Measurements from ENCODE around the gene MYLK4. TPM values are rescaled to one million over a fixed set of nuclear protein-coding genes. Genes with fewer than 3 reads are reported as not detected.

MYLK4 gene
- total RNA-seq, 1 experiment from 2014 or later: 0.93 TPM

DNA sequence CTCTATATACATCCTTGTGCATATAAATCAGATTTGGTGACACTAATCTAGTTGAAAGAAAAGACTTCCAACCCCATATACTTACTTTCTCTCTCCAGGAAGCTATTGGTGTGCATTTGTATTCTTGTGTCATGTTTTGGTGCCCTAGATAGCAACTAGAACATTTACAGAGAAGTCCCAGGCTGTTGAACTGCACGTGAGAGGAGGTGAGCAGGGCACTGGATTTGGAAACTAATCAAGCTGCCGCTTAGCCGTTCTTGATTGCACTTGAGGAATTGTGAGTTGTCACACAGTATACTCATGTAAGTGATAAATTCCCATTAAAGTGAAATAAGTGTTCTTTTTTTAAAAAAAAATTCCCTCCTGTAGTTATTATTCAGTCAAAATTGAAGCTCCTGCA is 22.1 kb upstream of the MYLK4 start:
- DNase-seq (ENCODE audit: unreplicated experiment): no peak
- peaks cover 50% of the 10 kb centered on the region for H3K36me3 Mint-ChIP-seq (ENCODE audit: insufficient read depth, unreplicated experiment)
- H3K4me3 Mint-ChIP-seq (ENCODE audit: unreplicated experiment): no peak overlapping the region
- intact Hi-C loops (cut with micrococcal nuclease): no loop called here
- H3K27ac Mint-ChIP-seq (ENCODE audit: low read depth, unreplicated experiment): no peak overlapping the region
- no peaks in the 10 kb centered on the region for H3K9me3 Mint-ChIP-seq (ENCODE audit: unreplicated experiment)
- CTCF ChIA-PET: interaction anchor here (0.6 to 1.7 kb wide), 10 partner anchors 8 to 217 kb away, joined by 3 to 6 read pairs (median 3); partner anchors contain the start of gene MYLK4
- no TSS peak for BruUV-seq (replicated peaks)
- no peaks in the 10 kb centered on the region for H3K27me3 Mint-ChIP-seq (ENCODE audit: insufficient read depth, unreplicated experiment)
- POLR2A ChIA-PET: interaction anchor here (0.7 to 1.7 kb wide), 5 partner anchors 10 to 78 kb away, joined by 3 to 5 read pairs (median 3); no protein-coding TSS in a partner anchor
- TF ChIP-seq CTCF (IDR thresholded peaks at IDR 0.05; ENCODE audit: unreplicated experiment): no peak
- H3K4me1 Mint-ChIP-seq (ENCODE audit: insufficient read depth, unreplicated experiment): peaks cover 13% of the 10 kb centered on the region

- ChIA-PET CTCF (interaction anchor here (0.6 to 1.1 kb wide), 4 partner anchors 9 to 257 kb away, joined by 3 to 4 read pairs (median 3); no protein-coding TSS in a partner anchor), POLR2A (interaction anchor here (0.5 kb wide), 1 partner anchor 749 kb away, joined by 3 read pairs; no protein-coding TSS in a partner anchor)
- Mint-ChIP-seq H3K4me3 (ENCODE audit: unreplicated experiment) (no peak overlapping the region), H3K27ac (ENCODE audit: low read depth, unreplicated experiment) (no peak overlapping the region), H3K4me1 (ENCODE audit: insufficient read depth, unreplicated experiment) (peaks cover 24% of the 10 kb centered on the region), H3K27me3 (ENCODE audit: insufficient read depth, unreplicated experiment) (no peaks in the 10 kb centered on the region), H3K36me3 (ENCODE audit: insufficient read depth, unreplicated experiment) (peaks cover 50% of the 10 kb centered on the region), H3K9me3 (ENCODE audit: unreplicated experiment) (no peaks in the 10 kb centered on the region)
- BruUV-seq (replicated peaks): no TSS peak
- intact Hi-C loops (cut with micrococcal nuclease): no loop called here
- no peak for TF ChIP-seq CTCF (IDR thresholded peaks at IDR 0.05; ENCODE audit: unreplicated experiment)
- DNase-seq (ENCODE audit: unreplicated experiment): no peak
These were observed 20.4 kb upstream of the MYLK4 start for GRCh38 chr6:2771079-2771478.

DNA sequence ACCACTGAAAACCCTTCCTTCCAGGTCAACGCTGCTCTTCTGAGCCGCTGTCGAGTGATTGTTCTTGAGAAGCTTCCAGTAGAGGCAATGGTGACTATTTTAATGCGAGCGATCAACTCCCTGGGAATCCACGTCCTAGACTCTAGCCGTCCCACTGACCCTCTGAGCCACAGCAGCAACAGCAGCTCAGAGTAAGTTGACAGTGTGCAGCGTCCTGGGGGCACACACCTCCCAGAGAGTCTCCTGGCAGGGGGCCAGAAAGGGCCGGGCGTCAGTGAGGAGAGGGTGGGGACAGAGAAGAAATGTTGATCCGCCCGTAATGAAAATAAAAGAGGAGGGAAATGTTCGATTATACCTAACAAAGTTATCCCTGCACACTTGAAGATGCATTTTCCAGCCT is 19.4 kb upstream of the MYLK4 start:
- TF ChIP-seq CTCF (IDR thresholded peaks at IDR 0.05; ENCODE audit: unreplicated experiment): no peak
- CTCF ChIA-PET: interaction anchor here (0.6 to 1.0 kb wide), 2 partner anchors 8 to 20 kb away, joined by 3 read pairs; no protein-coding TSS in a partner anchor

GRCh38 chr6:2768696-2769095 is 18.0 kb upstream of the MYLK4 start:
- peaks cover 31% of the 10 kb centered on the region for H3K36me3 Mint-ChIP-seq (ENCODE audit: insufficient read depth, unreplicated experiment)
- intact Hi-C loops (cut with micrococcal nuclease): no loop called here
- TF ChIP-seq CTCF (IDR thresholded peaks at IDR 0.05; ENCODE audit: unreplicated experiment): no peak
- peak overlapping the region; percentile 71 for H3K4me3 Mint-ChIP-seq (ENCODE audit: unreplicated experiment)
- ChIA-PET CTCF (interaction anchor here (0.6 to 2.8 kb wide), 8 partner anchors 10 to 637 kb away, joined by 3 to 13 read pairs (median 4); partner anchors contain the start of gene MYLK4), POLR2A (interaction anchor here (0.5 to 5.1 kb wide), 10 partner anchors 15 to 1156 kb away, joined by 3 to 34 read pairs (median 4); partner anchors contain the start of gene SERPINB1)
- H3K4me1 Mint-ChIP-seq (ENCODE audit: insufficient read depth, unreplicated experiment): peaks cover 24% of the 10 kb centered on the region
- DNase-seq (ENCODE audit: unreplicated experiment): no peak
- no peaks in the 10 kb centered on the region for H3K9me3 Mint-ChIP-seq (ENCODE audit: unreplicated experiment)
- no peak overlapping the region for H3K27ac Mint-ChIP-seq (ENCODE audit: low read depth, unreplicated experiment)
- BruUV-seq (replicated peaks): no TSS peak
- H3K27me3 Mint-ChIP-seq (ENCODE audit: insufficient read depth, unreplicated experiment): no peaks in the 10 kb centered on the region

More for the DNA sequence above, 19.4 kb upstream of the MYLK4 start:
- Mint-ChIP-seq H3K4me3 (ENCODE audit: unreplicated experiment) (no peak overlapping the region), H3K27ac (ENCODE audit: low read depth, unreplicated experiment) (no peak overlapping the region), H3K4me1 (ENCODE audit: insufficient read depth, unreplicated experiment) (peaks cover 24% of the 10 kb centered on the region), H3K36me3 (ENCODE audit: insufficient read depth, unreplicated experiment) (peaks cover 45% of the 10 kb centered on the region), H3K9me3 (ENCODE audit: unreplicated experiment) (no peaks in the 10 kb centered on the region), H3K27me3 (ENCODE audit: insufficient read depth, unreplicated experiment) (no peaks in the 10 kb centered on the region)
- intact Hi-C loops (cut with micrococcal nuclease): no loop called here
- POLR2A ChIA-PET: no interaction called here
- no peak for DNase-seq (ENCODE audit: unreplicated experiment)
- no TSS peak for BruUV-seq (replicated peaks)
